Measurements from ENCODE around the gene CHMP6.

CHMP6 gene

DNA sequence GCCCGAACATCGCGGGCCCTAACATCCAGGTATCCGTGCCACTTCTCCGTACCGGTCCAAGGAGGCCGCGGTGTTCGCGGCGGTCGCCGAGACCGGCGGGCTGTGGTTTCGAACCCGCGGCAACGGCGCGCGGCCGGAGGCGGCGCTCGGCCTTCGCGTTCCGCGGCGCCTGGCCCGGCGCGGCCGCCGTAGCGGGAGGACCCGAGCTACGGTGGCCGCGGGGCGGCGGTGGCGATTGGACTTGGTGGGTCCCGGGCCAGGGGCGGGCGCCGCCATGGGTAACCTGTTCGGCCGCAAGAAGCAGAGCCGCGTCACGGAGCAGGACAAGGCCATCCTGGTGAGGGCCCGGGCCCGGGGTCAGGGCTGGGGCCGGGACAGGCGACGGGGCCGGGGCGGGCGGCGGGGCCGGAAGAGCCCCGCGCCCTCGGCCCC, at the start of gene CHMP6:
CHMP6 (plus strand) TSS at position 197 of the 432 bp plus-strand sequence; CDS start at position 275, 78 bp downstream.
- peak; percentile 78 for DNase-seq

DNA sequence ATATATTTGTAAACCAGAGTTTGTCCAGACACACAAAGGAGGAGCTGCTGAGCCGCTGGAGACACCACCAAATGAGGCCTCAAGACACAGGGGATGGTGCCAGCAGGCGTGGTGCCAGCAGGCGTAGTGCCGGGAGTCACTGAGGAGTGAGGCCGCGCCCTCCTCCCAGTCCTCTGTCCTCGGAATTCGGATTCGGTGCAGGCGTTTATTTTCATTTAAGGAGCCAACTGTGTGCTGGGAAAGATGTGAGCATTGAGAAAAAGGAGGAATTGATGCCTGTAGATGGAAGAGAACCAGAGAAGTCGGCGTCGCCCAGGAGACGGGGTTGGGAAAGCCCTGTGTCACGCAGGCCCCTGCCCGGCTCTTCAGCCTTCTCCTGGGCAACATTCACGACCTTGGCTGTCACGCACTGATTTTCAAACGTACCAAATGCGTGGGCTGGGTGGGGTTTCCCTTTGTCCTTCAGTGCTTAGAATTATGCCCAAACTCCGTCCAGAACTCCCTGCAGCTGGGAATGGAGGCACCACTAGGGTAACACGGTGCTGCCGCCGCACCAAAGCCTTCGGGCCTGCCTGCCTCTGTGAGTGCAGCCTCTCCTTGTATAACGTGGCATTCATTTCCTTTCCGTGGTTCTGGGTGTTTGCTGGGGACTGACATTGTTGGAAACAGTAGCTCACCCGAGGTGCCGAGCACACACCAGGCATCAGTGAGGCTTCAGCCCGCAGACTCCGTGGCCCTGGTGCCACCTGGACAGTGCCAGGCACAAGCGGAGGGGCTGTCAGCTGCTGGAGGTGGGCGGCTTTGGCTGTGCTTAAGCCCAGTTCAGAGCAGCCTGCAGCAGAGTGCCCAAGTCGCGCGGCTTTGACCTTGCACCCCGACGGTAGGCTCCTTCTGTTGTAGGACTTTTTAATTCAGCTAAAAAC, 49.0 kb upstream of the CHMP6 start:
- peak; percentile 5 for DNase-seq

GRCh38 chr17:80943346-80944145, 48.1 kb upstream of the CHMP6 start:
- peak; percentile 4 for DNase-seq

GRCh38 chr17:80944326-80944725, 47.3 kb upstream of the CHMP6 start:
- DNase-seq = peak; percentile 5

DNA sequence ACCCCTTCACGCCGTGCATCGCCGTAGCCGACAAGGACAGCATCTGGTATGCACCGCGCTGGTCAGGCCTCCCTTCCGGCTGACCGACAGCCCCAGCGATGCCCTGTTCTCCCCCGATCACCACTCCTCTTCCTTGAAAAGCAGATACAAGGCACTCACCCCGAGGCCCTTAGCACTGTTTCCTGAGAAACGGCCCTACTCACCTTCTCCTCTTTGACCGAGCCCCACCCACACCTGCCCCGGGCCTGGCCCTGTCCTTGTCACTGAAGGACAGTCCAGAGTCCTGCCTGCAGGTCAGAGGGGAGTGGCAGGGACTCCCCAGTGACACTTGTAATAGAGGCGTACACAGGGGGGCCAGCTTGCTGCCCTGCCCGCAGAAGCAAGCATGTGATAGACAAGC, 45.9 kb upstream of the CHMP6 start:
- DNase-seq = peak; percentile 7

GRCh38 chr17:80946449-80946848, 45.2 kb upstream of the CHMP6 start:
- no peak for DNase-seq

DNA sequence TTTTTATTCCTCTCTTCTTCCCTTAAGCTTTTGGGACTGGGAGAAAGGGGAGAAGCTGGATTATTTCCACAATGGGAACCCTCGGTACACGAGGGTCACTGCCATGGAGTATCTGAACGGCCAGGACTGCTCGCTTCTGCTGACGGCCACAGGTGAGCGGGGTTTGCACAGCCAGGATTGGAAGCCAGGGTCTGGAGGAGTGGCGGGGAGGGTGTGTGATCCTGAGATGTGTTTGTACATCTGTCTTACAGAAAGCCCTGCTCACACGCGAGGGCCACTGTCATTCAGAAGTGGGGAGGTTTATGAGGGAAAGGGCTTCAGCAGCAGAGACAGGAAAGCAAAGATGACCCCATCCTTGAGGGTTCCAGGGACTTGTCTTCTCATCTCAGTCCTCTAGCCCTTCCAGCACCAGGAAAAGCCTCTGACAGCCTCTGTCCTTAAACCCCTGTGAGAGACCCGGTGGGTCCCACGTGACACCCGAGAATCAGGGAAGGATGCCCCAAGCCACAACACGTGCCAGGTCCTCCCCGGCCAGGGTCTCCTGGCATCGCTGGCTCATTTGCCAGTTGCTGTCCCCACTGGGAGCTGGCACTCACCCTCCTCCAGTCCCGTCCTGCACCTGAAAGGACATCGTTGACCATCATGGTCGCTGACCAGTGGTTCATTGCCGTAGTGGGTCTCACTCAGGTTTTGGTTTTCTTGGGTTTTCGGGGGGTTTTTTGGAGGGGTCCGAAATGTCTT, 44.3 kb upstream of the CHMP6 start:
- DNase-seq = peak; percentile 5

GRCh38 chr17:80948019-80948975, 43.3 kb upstream of the CHMP6 start:
- DNase-seq = peak; percentile 10

GRCh38 chr17:80948976-80949450, 42.6 kb upstream of the CHMP6 start:
- DNase-seq = no peak

DNA sequence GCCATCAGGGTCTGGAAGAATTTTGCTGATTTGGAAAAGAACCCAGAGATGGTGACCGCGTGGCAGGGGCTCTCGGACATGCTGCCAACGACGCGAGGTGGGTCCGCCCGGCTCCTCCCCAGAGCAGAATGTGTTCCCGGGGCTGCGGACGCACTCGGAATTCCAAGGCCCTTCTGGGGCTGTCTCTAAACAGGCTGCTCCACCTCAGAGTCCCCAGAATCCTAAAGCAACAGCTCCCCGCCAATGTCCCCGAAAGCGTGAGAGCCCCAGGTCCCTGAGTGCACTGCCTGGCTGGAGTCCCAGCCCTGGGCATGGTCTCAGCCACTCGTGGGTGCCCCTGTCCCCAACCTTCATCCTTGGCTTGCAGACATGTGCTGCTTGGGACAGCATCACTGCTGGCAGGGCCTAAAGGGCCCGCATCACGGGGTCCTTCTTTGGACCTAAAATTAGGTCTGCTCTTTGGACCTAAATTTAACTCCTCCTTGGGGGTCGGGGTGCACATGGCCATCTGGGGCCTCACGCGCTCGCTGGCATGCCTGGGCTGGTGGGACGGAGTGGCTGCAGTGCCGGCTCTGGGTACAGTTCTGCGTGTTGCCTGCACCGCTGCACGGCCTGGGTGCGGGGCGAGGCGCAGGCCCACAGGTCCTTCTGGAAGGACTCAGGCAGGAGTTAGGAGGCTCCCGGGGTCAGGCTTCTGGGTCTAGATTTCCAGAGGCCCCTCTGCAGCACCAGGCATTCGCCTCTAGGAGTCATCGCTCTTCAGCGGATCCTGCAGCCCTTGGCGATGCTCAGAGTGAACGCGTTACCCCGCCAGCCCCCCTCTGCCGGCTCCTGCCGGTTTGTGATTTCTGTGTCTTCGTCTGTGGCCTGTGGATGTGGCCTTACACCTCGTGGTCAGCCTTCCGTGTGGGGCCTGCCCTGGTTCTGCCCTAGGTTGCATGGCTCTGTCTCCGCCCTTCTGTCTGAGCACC, 41.9 kb upstream of the CHMP6 start:
- DNase-seq = no peak

DNA sequence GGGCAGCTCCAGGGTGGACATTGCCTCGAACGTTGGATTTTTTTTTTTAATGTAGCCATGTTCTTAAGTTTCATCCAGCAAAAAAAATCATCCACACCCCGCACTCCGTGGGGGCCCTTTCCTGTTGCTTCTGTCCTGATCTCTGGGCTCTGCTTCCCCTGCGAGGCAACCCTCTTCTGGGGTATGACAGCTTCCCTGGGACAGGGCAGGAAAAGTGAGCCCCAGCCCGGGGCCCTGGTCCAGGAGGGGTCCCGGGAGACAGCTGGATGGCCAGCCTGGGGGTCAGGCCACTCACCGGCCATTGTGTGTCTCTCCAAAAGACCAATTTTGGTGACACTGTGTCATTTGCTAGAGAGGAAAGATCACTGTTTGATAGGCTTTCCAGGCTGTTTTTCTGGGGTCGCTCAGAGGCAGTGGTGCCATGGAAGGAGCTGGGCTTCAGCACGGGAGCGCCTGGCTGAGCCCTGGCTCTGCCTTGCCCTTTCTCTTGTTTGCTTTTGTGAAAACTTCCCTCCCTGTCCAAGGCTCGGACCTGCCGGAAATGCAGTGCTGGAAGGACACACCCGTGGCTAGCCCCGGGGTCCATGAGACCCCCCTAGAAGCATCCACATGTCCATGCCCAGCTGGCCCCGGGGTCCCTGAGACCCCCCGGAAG, 41.0 kb upstream of the CHMP6 start:
- DNase-seq = no peak

DNA sequence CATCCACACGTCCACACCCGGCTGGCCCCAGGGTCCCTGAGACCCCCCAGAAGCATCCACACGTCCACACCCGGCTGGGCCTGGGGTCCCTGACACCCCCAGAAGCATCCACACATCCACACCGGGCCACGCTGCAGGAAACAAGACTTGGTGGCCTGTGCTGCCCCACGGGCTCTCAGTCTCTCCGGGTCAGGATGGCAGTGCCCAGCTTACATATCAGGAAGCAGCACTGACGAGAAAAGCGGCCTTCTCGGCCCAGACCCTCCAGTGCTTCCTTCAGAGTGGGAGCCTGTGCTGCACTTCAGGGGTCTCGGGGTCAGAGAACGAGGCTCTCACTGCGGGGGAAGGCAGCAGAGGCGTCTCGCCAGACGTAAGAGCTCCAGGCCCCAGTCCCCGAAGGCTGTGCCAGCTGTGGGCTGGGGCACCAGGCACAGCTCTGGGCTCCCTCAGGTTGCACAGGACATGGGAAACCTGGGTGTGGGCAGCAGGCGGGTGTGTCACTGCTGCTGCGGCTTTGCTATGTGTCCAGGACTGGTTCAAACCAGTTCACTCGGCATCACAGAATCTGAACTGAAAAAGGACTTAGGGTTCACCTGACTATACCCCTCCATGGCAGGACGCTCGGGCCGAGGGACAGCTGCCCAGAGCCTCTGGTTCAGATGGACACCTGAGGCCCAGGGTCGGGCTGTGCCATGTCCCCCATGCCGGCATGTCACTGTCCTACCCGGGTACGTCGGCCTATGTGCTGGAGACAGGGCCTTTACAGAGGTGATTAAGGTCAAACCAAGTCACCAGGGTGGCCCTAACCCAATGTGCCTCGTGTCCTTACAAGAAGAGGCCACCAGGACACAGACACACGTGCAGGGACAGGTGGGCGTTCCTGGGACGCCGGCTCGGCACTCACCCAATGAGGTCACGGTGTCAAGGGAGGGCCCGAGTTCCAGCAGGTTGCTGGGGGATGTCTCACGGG, 40.2 kb upstream of the CHMP6 start:
- no peak for DNase-seq

- DNase-seq = no peak
These were observed 39.4 kb upstream of the CHMP6 start for GRCh38 chr17:80952291-80952690.

DNA sequence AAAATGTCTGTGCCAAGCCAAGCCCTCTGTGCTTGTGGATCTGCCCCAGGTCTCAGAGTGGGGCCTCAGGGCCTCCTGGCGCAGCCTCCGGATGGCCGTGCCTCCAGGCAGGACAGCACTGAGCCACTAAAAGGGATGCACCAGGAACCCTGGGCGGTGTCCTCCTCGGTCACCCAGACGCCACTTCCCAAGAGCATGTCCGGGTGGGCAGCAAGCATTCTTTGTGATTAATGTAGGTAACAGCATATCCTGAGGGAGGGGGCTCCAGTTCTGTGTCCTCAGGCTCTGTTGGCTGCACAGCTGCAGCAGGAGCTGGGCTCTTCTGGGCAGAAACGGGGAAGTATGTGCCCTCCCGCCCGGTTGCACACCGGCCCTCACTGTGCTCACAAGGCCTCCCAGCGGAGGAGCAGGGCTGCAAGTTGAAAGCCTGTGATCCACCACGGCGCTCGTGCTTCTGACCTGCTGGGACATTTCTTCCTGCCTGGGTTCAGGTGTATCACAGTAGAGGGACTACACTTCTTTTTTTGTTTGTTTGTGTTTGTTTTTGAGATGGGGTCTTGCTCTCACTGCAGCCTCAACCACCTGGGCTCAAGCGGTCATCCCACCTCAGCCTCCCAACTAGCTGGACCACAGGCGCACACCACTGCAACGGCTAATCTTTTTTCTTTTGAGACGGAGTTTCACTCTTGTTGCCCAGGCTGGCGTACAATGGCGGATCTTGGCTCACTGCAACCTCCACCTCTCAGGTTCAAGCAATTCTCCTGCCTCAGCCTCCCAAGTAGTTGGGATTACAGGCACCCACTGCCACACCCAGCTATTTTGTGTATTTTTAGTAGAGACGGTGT, 37.9 kb upstream of the CHMP6 start:
- DNase-seq = no peak

DNA sequence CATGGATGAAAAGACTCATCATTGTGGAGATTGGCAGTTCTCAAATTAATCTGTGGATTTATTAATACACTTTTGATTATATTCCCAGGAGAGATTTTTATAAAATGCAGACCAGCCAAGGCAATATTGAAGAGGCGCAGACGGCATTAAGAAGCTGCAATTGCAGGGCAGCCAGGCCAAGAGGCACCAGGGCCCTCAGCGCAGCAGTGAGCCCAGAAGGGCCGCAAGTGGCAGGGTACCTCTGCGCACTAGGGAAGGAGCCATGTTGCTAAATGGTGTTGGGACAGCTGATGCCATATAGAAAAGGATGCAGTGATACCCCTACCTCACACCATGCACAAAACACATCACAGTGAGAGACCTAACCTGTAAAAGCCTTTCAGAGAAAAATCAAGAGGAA, 36.6 kb upstream of the CHMP6 start:
- no peak for DNase-seq

- DNase-seq = no peak
These were observed 35.9 kb upstream of the CHMP6 start for GRCh38 chr17:80955671-80956280.
